Nephron progenitor cell (in vitro differentiated cells): ENCODE measurements around the gene RIMBP2.

Experiments
- DNase-seq: peaks from one replicate; pipeline ENCODE4 v3.0.0; 2021
- H3K27ac Mint-ChIP-seq: 2 replicates; pipeline ENCODE4 v1.8.0; 2021; ENCODE audit warnings: mild to moderate bottlenecking, moderate library complexity, mixed read lengths
- H3K27me3 Mint-ChIP-seq: 2 replicates; pipeline ENCODE4 v1.8.0; 2021; ENCODE audit warnings: mild to moderate bottlenecking, low read depth, mixed read lengths; ENCODE audit not compliant: poor library complexity
- H3K36me3 Mint-ChIP-seq: 2 replicates; pipeline ENCODE4 v1.8.0; 2021; ENCODE audit warnings: low read depth, mixed read lengths
- H3K4me1 Mint-ChIP-seq: 2 replicates; pipeline ENCODE4 v1.8.0; 2021; ENCODE audit warnings: mixed read lengths
- H3K4me3 Mint-ChIP-seq: 2 replicates; pipeline ENCODE4 v1.8.0; 2021; ENCODE audit warnings: mild to moderate bottlenecking, moderate library complexity, mixed read lengths
- H3K9me3 Mint-ChIP-seq: 2 replicates; pipeline ENCODE4 v1.8.0; 2021; ENCODE audit warnings: mild to moderate bottlenecking, moderate library complexity, mixed read lengths
- TF ChIP-seq, protein P1 (sequence below): fragments of 200-600 bp; sonication (generic); IDR thresholded peaks from 2 replicates; pipeline ENCODE4 v1.5.0; 2021; ENCODE audit warnings: antibody characterized with exemption

The RIMBP2 gene

DNA sequence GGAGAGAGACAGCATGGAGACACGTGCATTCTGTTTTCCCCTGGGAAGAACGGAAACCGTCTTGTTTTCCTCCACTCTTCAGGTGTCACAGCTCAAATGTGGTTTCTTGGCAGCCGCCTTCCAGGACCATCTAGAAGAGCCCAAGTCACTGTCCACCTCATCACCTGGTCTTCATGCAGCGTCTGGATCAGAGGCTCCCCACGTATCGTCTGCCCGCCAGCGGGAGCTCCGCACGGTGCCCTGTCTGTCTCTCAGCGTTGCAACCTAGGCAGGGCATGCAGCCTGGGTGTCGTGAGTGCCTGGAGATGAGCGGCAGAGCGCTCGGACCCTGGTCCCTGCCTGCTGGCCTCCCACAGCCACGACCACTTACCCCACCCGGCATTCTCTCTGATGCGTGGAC, 260.9 kb downstream of the RIMBP2 start:
- no peak overlapping the region for H3K27ac Mint-ChIP-seq
- no peaks in the 10 kb centered on the region for H3K36me3 Mint-ChIP-seq
- no peak for DNase-seq
- TF ChIP-seq, protein P1, sequence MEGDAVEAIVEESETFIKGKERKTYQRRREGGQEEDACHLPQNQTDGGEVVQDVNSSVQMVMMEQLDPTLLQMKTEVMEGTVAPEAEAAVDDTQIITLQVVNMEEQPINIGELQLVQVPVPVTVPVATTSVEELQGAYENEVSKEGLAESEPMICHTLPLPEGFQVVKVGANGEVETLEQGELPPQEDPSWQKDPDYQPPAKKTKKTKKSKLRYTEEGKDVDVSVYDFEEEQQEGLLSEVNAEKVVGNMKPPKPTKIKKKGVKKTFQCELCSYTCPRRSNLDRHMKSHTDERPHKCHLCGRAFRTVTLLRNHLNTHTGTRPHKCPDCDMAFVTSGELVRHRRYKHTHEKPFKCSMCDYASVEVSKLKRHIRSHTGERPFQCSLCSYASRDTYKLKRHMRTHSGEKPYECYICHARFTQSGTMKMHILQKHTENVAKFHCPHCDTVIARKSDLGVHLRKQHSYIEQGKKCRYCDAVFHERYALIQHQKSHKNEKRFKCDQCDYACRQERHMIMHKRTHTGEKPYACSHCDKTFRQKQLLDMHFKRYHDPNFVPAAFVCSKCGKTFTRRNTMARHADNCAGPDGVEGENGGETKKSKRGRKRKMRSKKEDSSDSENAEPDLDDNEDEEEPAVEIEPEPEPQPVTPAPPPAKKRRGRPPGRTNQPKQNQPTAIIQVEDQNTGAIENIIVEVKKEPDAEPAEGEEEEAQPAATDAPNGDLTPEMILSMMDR = no peak
- H3K27me3 Mint-ChIP-seq = peaks cover 20% of the 10 kb centered on the region
- no peaks in the 10 kb centered on the region for H3K9me3 Mint-ChIP-seq
- no peaks in the 10 kb centered on the region for H3K4me1 Mint-ChIP-seq
- no peak overlapping the region for H3K4me3 Mint-ChIP-seq

DNA sequence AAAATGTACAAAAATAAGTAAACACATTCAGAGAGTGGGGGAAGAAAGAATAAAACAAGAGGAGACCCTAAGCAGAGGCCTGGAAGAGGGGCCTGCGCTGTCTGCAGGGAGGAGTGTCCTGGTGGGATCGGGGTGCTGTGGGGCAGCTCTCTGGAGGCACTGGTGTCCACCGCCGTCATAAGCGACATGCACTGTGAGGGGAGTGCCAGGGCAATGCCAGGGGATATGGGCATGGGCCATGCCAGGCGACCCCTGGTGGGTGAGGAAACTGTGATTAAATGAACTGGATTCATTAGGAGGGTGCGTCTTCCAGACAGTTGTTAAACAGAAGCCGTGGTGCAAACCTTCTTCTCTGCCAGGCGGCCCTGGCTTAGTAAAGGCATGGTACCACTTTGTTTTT, 261.8 kb downstream of the RIMBP2 start:
- Mint-ChIP-seq H3K27ac (no peak overlapping the region), H3K27me3 (peaks cover 20% of the 10 kb centered on the region), H3K4me1 (no peaks in the 10 kb centered on the region), H3K9me3 (no peaks in the 10 kb centered on the region), H3K4me3 (no peak overlapping the region), H3K36me3 (no peaks in the 10 kb centered on the region)
- TF ChIP-seq, protein P1 = no peak
- DNase-seq = no peak

DNA sequence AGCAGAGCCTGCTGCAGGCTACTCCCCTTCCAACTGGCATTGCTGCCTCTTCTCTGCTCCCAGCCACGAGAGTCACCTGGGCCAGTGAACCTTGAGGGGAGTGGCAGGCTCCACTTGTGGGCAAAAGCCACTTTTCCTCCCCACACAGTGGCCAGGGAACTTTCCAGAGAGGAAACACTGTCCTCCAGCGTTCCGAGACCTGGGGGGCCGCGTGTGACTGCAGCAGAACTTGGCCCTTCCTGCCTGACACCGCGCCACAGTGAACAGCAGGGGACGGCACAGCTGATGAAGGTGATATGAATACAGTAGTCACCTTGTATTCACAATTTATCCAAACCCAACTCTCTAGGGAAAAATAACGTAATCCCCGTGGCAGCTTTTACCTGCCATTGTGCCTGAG, 263.6 kb downstream of the RIMBP2 start:
- no peaks in the 10 kb centered on the region for H3K9me3 Mint-ChIP-seq

DNA sequence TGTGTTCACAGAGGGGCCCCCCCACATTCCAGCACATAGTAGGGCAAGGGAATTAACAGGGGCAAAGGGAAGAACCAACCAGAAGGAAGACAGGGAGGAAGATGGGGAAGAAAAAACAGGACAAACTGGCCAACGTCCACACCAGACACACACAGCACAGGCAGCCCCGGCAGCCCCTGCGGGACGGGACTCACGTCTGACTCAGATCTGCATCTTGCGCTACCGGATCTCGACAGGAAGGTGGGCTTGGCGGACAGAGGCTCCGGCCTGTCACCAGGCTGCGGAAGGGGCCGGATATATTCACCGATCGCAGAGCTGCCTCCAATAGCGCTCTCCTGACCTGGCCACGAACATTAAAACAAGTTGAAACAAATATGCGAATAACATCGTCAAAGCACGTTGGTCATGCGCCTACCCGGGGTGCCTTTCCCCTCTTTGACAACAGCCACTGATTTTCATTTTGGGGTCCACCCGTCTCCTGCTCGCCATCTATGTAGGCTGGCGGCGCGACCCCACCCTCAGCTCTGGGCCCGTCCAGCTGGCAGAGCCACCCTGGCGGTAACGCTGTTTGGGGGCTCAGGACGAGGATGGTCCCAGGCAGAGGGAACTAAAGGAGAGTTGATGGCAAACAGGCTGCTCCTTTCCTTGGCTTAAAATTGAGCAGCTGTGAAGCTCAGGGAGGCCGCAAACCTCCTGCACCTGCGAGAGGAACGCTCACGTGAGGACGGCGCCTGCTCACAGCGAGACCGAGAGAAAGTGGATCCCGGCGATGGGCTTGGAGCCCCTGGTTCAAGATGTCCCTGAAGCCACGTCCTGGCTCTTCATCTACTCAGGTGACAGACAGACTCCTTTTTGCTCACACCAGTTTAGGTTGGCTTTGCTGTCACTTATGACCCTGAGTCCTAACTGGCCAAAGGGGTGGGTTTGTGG, 264.8 kb downstream of the RIMBP2 start:
- TF ChIP-seq, protein P1 = no peak
- Mint-ChIP-seq H3K4me1 (no peaks in the 10 kb centered on the region), H3K27me3 (peaks cover 17% of the 10 kb centered on the region), H3K4me3 (no peak overlapping the region), H3K9me3 (no peaks in the 10 kb centered on the region), H3K36me3 (no peaks in the 10 kb centered on the region), H3K27ac (no peak overlapping the region)
- DNase-seq = no peak

More for the DNA sequence above, 263.6 kb downstream of the RIMBP2 start:
- Mint-ChIP-seq H3K27me3 (peaks cover 20% of the 10 kb centered on the region), H3K27ac (no peak overlapping the region), H3K4me3 (no peak overlapping the region), H3K4me1 (no peaks in the 10 kb centered on the region), H3K36me3 (no peaks in the 10 kb centered on the region)
- TF ChIP-seq, protein P1 = no peak
- DNase-seq = no peak

DNA sequence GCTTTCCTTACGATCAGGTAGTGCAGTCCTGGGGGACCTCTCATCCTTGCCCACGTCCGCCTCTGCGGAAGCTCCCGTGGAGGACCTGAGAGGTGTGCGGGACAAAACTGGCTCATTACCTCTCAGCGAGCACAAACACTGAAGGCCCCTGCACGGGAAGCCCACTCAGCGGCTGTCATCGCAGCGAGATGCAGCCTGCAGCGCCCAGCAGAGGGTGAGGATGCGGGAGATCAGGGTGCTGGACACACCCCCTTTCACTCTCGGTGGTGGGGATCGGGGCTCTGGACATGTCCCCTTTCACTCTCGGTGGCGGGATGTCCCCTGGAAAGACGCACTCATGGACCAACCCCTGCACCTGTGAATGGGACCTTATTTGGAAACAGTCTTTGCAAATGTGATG, 266.8 kb downstream of the RIMBP2 start:
- peaks cover 15% of the 10 kb centered on the region for H3K27me3 Mint-ChIP-seq
- H3K4me3 Mint-ChIP-seq = no peak overlapping the region
- H3K36me3 Mint-ChIP-seq = no peaks in the 10 kb centered on the region
- no peak overlapping the region for H3K27ac Mint-ChIP-seq
- H3K4me1 Mint-ChIP-seq = no peaks in the 10 kb centered on the region
- no peaks in the 10 kb centered on the region for H3K9me3 Mint-ChIP-seq
- TF ChIP-seq, protein P1 = no peak
- DNase-seq = no peak
